GM12878 (cell line): ENCODE data around the gene SLC38A4.
A peak's percentile ranks its signal among the peaks of the same experiment; 100 is the strongest.

Experiments
- HDAC2 ChIP-seq: fragments of 200-600 bp; sonication (generic); IDR thresholded peaks from 2 replicates; pipeline ENCODE4 v1.6.1; 2017
- JUNB ChIP-seq: IDR thresholded peaks from 2 replicates; pipeline ENCODE4 v1.6.1; 2016; ENCODE audit warnings: antibody characterized with exemption, mild to moderate bottlenecking
- POLR2A ChIP-seq: IDR thresholded peaks from 2 replicates; pipeline ENCODE4 v1.6.1; 2011; ENCODE audit warnings: low read depth, mild to moderate bottlenecking, low read length
- TF ChIP-seq, protein P1 (sequence below), 3 experiments: IDR thresholded peaks in 2 of 3; conservative IDR thresholded peaks in 1 of 3; 2 replicates each; pipeline ENCODE4 v1.5.1; 2011; ENCODE audit warnings: low read depth in 3 of 3, low read length in 3 of 3, mild to moderate bottlenecking in 3 of 3, control low read depth in 2 of 3, moderate library complexity in 2 of 3, inconsistent platforms in 1 of 3, mixed read lengths in 1 of 3; ENCODE audit not compliant: control insufficient read depth in 2 of 3, insufficient read depth in 1 of 3; ENCODE audit errors: extremely low read depth in 1 of 3
- TF ChIP-seq, protein P2 (sequence below): IDR thresholded peaks from 2 replicates; pipeline ENCODE4 v1.6.1; 2011; ENCODE audit warnings: borderline replicate concordance, low read depth, mild to moderate bottlenecking, moderate library complexity, mixed read lengths, low read length; ENCODE audit not compliant: insufficient read depth; ENCODE audit errors: extremely low read length

DNA sequence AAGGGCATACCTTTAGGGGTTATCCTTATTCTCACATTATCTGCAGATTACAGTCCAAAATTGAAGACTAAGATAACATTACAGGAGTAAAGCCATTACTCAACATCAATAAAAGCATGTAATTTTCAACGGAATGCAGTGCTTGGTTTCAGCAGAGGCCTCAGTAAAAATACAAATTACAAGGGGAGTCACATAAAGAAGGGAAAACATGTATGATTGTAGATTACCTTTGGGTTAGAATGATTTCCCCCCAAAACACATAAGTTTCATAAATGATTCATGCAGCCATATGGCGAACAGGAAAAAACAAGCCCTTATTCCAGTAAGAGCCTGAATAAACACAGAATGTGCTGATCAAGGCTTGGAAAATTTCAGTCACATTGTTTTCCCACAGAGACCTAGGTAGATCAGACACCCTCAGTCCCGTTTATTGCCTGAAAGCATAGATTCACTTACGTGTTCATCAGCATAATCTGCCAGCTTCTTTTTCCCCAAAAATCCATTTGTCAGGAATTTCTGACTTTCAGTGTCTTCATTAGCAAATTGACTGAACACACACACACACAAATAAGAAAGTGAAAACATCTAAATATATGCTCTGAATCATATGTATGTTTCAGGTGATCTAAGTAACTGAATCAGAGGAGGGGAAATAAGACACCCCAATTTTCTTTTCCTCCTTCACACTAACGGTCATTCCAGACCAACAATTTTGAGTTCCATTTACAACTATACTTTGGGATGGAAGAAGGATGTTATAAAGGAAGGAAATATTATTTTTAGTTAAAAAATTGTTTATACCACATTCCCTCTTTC, 37.5 kb downstream of the SLC38A4 start:
- TF ChIP-seq POLR2A (no peak), HDAC2 (no peak), JUNB (0 out of 2 replicates have a peak, but pooled peaks have one; percentile 22)
- TF ChIP-seq, protein P1, sequence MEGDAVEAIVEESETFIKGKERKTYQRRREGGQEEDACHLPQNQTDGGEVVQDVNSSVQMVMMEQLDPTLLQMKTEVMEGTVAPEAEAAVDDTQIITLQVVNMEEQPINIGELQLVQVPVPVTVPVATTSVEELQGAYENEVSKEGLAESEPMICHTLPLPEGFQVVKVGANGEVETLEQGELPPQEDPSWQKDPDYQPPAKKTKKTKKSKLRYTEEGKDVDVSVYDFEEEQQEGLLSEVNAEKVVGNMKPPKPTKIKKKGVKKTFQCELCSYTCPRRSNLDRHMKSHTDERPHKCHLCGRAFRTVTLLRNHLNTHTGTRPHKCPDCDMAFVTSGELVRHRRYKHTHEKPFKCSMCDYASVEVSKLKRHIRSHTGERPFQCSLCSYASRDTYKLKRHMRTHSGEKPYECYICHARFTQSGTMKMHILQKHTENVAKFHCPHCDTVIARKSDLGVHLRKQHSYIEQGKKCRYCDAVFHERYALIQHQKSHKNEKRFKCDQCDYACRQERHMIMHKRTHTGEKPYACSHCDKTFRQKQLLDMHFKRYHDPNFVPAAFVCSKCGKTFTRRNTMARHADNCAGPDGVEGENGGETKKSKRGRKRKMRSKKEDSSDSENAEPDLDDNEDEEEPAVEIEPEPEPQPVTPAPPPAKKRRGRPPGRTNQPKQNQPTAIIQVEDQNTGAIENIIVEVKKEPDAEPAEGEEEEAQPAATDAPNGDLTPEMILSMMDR (IDR thresholded peaks at IDR 0.05 in 2 of 3, conservative IDR thresholded peaks at IDR 0.05 in 1 of 3; ENCODE audit: control insufficient read depth in 2 of 3, extremely low read depth in 1 of 3, insufficient read depth in 1 of 3, low read depth in 3 of 3, low read length in 3 of 3): no peak
- TF ChIP-seq, protein P2, sequence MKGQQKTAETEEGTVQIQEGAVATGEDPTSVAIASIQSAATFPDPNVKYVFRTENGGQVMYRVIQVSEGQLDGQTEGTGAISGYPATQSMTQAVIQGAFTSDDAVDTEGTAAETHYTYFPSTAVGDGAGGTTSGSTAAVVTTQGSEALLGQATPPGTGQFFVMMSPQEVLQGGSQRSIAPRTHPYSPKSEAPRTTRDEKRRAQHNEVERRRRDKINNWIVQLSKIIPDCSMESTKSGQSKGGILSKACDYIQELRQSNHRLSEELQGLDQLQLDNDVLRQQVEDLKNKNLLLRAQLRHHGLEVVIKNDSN: no peak
